H1 (cell line): ENCODE measurements around the gene TMEM174. TPM values are rescaled to one million over a fixed set of nuclear protein-coding genes. Genes with fewer than 3 reads are reported as not detected.

ENCODE experiments used
- CTCF ChIA-PET: fragments of 300-600 bp; sonication (Branson Sonifier 250); formaldehyde crosslinking; loops from one replicate; lab custom pipeline; 2021; ENCODE audit not compliant: partially characterized antibody; lab: Charles Lee
- POLR2A ChIA-PET: fragments of 300-600 bp; sonication (Branson Sonifier 250); formaldehyde crosslinking; loops from one replicate; lab custom pipeline; 2021; ENCODE audit warnings: inconsistent platforms; ENCODE audit not compliant: partially characterized antibody; lab: Charles Lee
- DNase-seq, 2 experiments: peaks; one replicate each; pipeline versions ENCODE4 v3.0.0 to v3.0.0-alpha.2; 2010 to 2022; ENCODE audit warnings: low spot score in 2 of 2, low read depth in 1 of 2, mixed read lengths in 1 of 2
- FAIRE-seq: peaks from 2 replicates; lab custom pipeline; 2011; peaks lifted over from hg19 to GRCh38; lab: Jason Lieb, UNC
- H2AFZ ChIP-seq: 2 replicates; pipeline ENCODE4 v1.8.1; 2012; ENCODE audit warnings: low read length, inconsistent platforms
- H2AK5ac ChIP-seq: 2 replicates; pipeline ENCODE4 v1.6.1; 2013; ENCODE audit warnings: low read depth, low read length
- H2BK120ac ChIP-seq: replicated peaks from 2 replicates; pipeline ENCODE3; 2013; ENCODE audit warnings: low read depth, low read length, inconsistent platforms
- H2BK12ac ChIP-seq: 2 replicates; pipeline ENCODE4 v1.6.1; 2013; ENCODE audit warnings: low read depth, low read length
- H2BK15ac ChIP-seq: 2 replicates; pipeline ENCODE4 v1.6.1; 2013; ENCODE audit warnings: low read length
- H2BK20ac ChIP-seq: 2 replicates; pipeline ENCODE4 v1.6.1; 2013; ENCODE audit warnings: low read length
- H2BK5ac ChIP-seq: 2 replicates; pipeline ENCODE4 v1.6.1; 2013; ENCODE audit warnings: low read depth, low read length
- H3K14ac ChIP-seq: 2 replicates; pipeline ENCODE4 v1.6.1; 2013; ENCODE audit warnings: inconsistent platforms; ENCODE audit not compliant: insufficient read length
- H3K18ac ChIP-seq: 2 replicates; pipeline ENCODE4 v1.6.1; 2013; ENCODE audit warnings: low read length; ENCODE audit errors: extremely low read depth
- H3K23ac ChIP-seq: 2 replicates; pipeline ENCODE4 v1.6.1; 2013; ENCODE audit warnings: inconsistent platforms; ENCODE audit not compliant: insufficient read length
- H3K23me2 ChIP-seq: 2 replicates; pipeline ENCODE4 v1.6.1; 2013; ENCODE audit warnings: low read depth, low read length
- H3K27ac ChIP-seq: 2 replicates; pipeline ENCODE4 v1.6.1; 2011; ENCODE audit warnings: low read depth, low read length, inconsistent platforms
- H3K27me3 ChIP-seq, 4 experiments: replicated peaks in 1 of 4; 1 replicate in 1 of 4; 2 replicates in 3 of 4; pipeline versions ENCODE4 v1.6.1 to v1.8.1; 2011 to 2013; ENCODE audit warnings: low read length in 3 of 4, mild to moderate bottlenecking in 3 of 4, inconsistent platforms in 2 of 4, mixed read lengths in 2 of 4, moderate library complexity in 1 of 4; ENCODE audit not compliant: control insufficient read depth in 3 of 4, insufficient read depth in 3 of 4; ENCODE audit errors: extremely low read depth in 1 of 4
- H3K36me3 ChIP-seq, 4 experiments: 2 replicates each; pipeline versions ENCODE4 v1.6.1 to v1.8.1; 2011 to 2013; ENCODE audit warnings: mild to moderate bottlenecking in 4 of 4, low read length in 3 of 4, moderate library complexity in 2 of 4, control low read depth in 1 of 4, inconsistent platforms in 1 of 4; ENCODE audit not compliant: insufficient read depth in 4 of 4, control insufficient read depth in 2 of 4
- H3K4ac ChIP-seq: replicated peaks from 2 replicates; pipeline ENCODE3; 2013; ENCODE audit warnings: low read length, low read depth, mixed read lengths, inconsistent platforms; ENCODE audit not compliant: insufficient read length
- H3K4me1 ChIP-seq, 4 experiments: replicated peaks in 1 of 4; 1 replicate in 1 of 4; 2 replicates in 3 of 4; pipeline versions ENCODE4 v1.6.1 to v1.8.1; 2011 to 2013; ENCODE audit warnings: low read length in 3 of 4, inconsistent platforms in 2 of 4, mixed read lengths in 1 of 4; ENCODE audit not compliant: insufficient read depth in 4 of 4, control insufficient read depth in 3 of 4
- H3K4me2 ChIP-seq, 2 experiments: 2 replicates each; pipeline versions ENCODE4 v1.6.1 to v1.8.1; 2011 to 2013; ENCODE audit warnings: low read depth in 2 of 2, low read length in 2 of 2, control low read depth in 1 of 2, inconsistent platforms in 1 of 2, mild to moderate bottlenecking in 1 of 2; ENCODE audit not compliant: insufficient read depth in 1 of 2
- H3K4me3 ChIP-seq, 4 experiments: fragments of 200-600, 300-600 bp in 1 of 4; sonication (generic), shearing (Covaris generic), sonication (Bioruptor Twin) in 1 of 4; 2 replicates each; pipeline versions ENCODE4 v1.5.1 to v1.8.1; 2011 to 2016; ENCODE audit warnings: low read length in 4 of 4, low read depth in 3 of 4, control low read depth in 2 of 4, inconsistent platforms in 2 of 4, mild to moderate bottlenecking in 2 of 4, mixed read lengths in 1 of 4, moderate library complexity in 1 of 4; ENCODE audit not compliant: insufficient read depth in 2 of 4; ENCODE audit errors: extremely low read depth in 1 of 4
- H3K56ac ChIP-seq: replicated peaks from 2 replicates; pipeline ENCODE3; 2013; ENCODE audit warnings: low read depth, mild to moderate bottlenecking, mixed read lengths, low read length, inconsistent platforms; ENCODE audit not compliant: insufficient read length
- H3K79me1 ChIP-seq: 2 replicates; pipeline ENCODE4 v1.6.1; 2013; ENCODE audit warnings: low read depth, low read length, control low read depth
- H3K79me2 ChIP-seq, 2 experiments: 2 replicates each; pipeline versions ENCODE4 v1.6.1 to v1.8.1; 2012 to 2013; ENCODE audit warnings: low read length in 2 of 2, mild to moderate bottlenecking in 2 of 2, inconsistent platforms in 1 of 2; ENCODE audit not compliant: insufficient read depth in 2 of 2, control insufficient read depth in 1 of 2
- H3K9ac ChIP-seq, 4 experiments: replicated peaks in 1 of 4; 1 replicate in 1 of 4; 2 replicates in 3 of 4; pipeline versions ENCODE4 v1.6.1 to v1.8.1; 2011 to 2013; ENCODE audit warnings: low read depth in 3 of 4, low read length in 3 of 4, control low read depth in 2 of 4, mild to moderate bottlenecking in 2 of 4, moderate library complexity in 2 of 4, inconsistent platforms in 1 of 4; ENCODE audit errors: extremely low read depth in 1 of 4
- H3K9me3 ChIP-seq, 2 experiments: 2 replicates each; pipeline versions ENCODE4 v1.6.1 to v1.8.1; 2012 to 2013; ENCODE audit warnings: mild to moderate bottlenecking in 2 of 2, moderate library complexity in 2 of 2, control low read depth in 1 of 2, inconsistent platforms in 1 of 2, low read depth in 1 of 2, low read length in 1 of 2, mixed read lengths in 1 of 2; ENCODE audit not compliant: insufficient read depth in 2 of 2
- H4K20me1 ChIP-seq, 2 experiments: replicated peaks in 1 of 2; 2 replicates each; pipeline versions ENCODE3 to v1.8.1; 2011 to 2013; ENCODE audit warnings: inconsistent platforms in 2 of 2, low read length in 2 of 2, mild to moderate bottlenecking in 1 of 2; ENCODE audit not compliant: insufficient read depth in 2 of 2, control insufficient read depth in 1 of 2
- H4K5ac ChIP-seq: 2 replicates; pipeline ENCODE4 v1.6.1; 2013; ENCODE audit warnings: low read length, low read depth, mixed read lengths, inconsistent platforms; ENCODE audit not compliant: insufficient read length
- H4K8ac ChIP-seq: 2 replicates; pipeline ENCODE4 v1.8.0; 2013; ENCODE audit warnings: mild to moderate bottlenecking, moderate library complexity, low read length, inconsistent platforms; ENCODE audit not compliant: insufficient read depth; ENCODE audit errors: extremely low read depth
- H4K91ac ChIP-seq: replicated peaks from 2 replicates; pipeline ENCODE3; 2013; ENCODE audit warnings: low read length, mixed read lengths, inconsistent platforms; ENCODE audit not compliant: insufficient read length
- RAD21 ChIP-seq, 2 experiments: IDR thresholded peaks in 1 of 2; conservative IDR thresholded peaks in 1 of 2; 2 replicates each; pipeline ENCODE4 v1.6.1; 2011; ENCODE audit warnings: low read depth in 2 of 2, low read length in 2 of 2, improper control_type of control experiment in 1 of 2, inconsistent platforms in 1 of 2, mild to moderate bottlenecking in 1 of 2, moderate library complexity in 1 of 2
- WGBS, 2 experiments: shearing (Covaris generic) in 1 of 2; methylation state at CpG; one replicate each; pipeline versions ENCODE4 v1.1.6 to v1.1.7; 2013 to 2015; ENCODE audit warnings: low lambda C conversion rate in 2 of 2, mixed read lengths in 2 of 2, inconsistent platforms in 1 of 2, low coverage in 1 of 2, missing lambda C conversion rate in 1 of 2; ENCODE audit not compliant: insufficient replicate concordance in 2 of 2, insufficient coverage in 1 of 2, insufficient read length in 1 of 2; ENCODE audit errors: extremely low coverage in 1 of 2, missing lambda C conversion rate in 1 of 2; 5-methylcytosine and 5-hydroxymethylcytosine counted together
- polyA plus RNA-seq, 7 experiments: library from polyadenylated mRNA; depleted of rRNA in 3 of 7; stranded (reverse) in 5 of 7; unstranded in 2 of 7; fragments of >200 nt in 5 of 7; fragments of 200-250 nt in 2 of 7; gene quantifications; 1 replicate in 5 of 7; 2 replicates in 1 of 7; 4 replicates in 1 of 7; pipeline versions ENCODE4 v1.2.1 to v1.2.3, GENCODE V29; 2011 to 2013; ENCODE audit warnings: missing spikeins in 2 of 7, mixed read lengths in 2 of 7
- total RNA-seq: library from RNA; stranded (reverse); fragmentation: NEBNext Ultra II Directional; extraction: Animal tissue kit (Norgen Biotek cat#: 25700); gene quantifications from 2 replicates; pipeline ENCODE4 v1.2.1, GENCODE V29; 2021

Gene TMEM174
- total and polyA plus RNA-seq, 2 of the 8 experiments (the other 6 are each of a cell fraction or from before 2014, with no cell fraction given) = not detected

GRCh38 chr5:73174100-73174815 lies 1.3 kb downstream of the TMEM174 start:
- no peak overlapping the region for H4K5ac ChIP-seq
- H4K91ac ChIP-seq = no peak overlapping the region
- H2AK5ac ChIP-seq = no peak overlapping the region
- no peaks in the 10 kb centered on the region for H3K23me2 ChIP-seq
- no peak overlapping the region for H3K14ac ChIP-seq
- H4K20me1 ChIP-seq = no peaks in the 10 kb centered on the region
- no peak for FAIRE-seq
- H3K79me1 ChIP-seq = no peaks in the 10 kb centered on the region
- no peaks in the 10 kb centered on the region for H3K4me1 ChIP-seq
- H3K79me2 ChIP-seq = no peaks in the 10 kb centered on the region
- H3K36me3 ChIP-seq = no peaks in the 10 kb centered on the region
- no peak overlapping the region for H2BK12ac ChIP-seq
- H2BK20ac ChIP-seq = no peak overlapping the region
- POLR2A ChIA-PET = no interaction called here
- no peak overlapping the region for H3K4me2 ChIP-seq
- no peak overlapping the region for H3K56ac ChIP-seq
- no peak overlapping the region for H3K9ac ChIP-seq
- H3K4ac ChIP-seq = no peak overlapping the region
- no peak overlapping the region for H3K18ac ChIP-seq
- no peak overlapping the region for H2BK15ac ChIP-seq
- WGBS, 2 experiments = 82% methylated on average over 8 of the region's 8 CpGs; no CpG with 5 or more reads in 1 of the 2 experiments
- H4K8ac ChIP-seq = no peak overlapping the region
- DNase-seq = no peak
- no peak overlapping the region for H3K23ac ChIP-seq
- H3K4me3 ChIP-seq = no peak overlapping the region
- CTCF ChIA-PET = interaction anchor here (1.1 to 1.2 kb wide), 2 partner anchors 41 to 87 kb away, joined by 3 to 4 read pairs; no protein-coding TSS in a partner anchor
- H3K9me3 ChIP-seq = no peaks in the 10 kb centered on the region
- TF ChIP-seq RAD21 (IDR thresholded peaks at IDR 0.05 in 1 of 2, conservative IDR thresholded peaks at IDR 0.05 in 1 of 2; ENCODE audit: low read depth in 2 of 2, low read length in 2 of 2) = no peak
- no peak overlapping the region for H2BK5ac ChIP-seq
- no peak overlapping the region for H2AFZ ChIP-seq
- H3K27ac ChIP-seq = no peak overlapping the region
- H3K27me3 ChIP-seq = no peaks in the 10 kb centered on the region
- H2BK120ac ChIP-seq = no peak overlapping the region
